ENCODE measurements around the gene PCDH1. TPM values are rescaled to one million over a fixed set of nuclear protein-coding genes. Genes with fewer than 3 reads are reported as not detected.

Gene PCDH1
- total and polyA plus RNA-seq, 2 of the 13 experiments (the other 11 are each of a cell fraction or from before 2014, with no cell fraction given) = 0.11 to 0.83 TPM

DNA sequence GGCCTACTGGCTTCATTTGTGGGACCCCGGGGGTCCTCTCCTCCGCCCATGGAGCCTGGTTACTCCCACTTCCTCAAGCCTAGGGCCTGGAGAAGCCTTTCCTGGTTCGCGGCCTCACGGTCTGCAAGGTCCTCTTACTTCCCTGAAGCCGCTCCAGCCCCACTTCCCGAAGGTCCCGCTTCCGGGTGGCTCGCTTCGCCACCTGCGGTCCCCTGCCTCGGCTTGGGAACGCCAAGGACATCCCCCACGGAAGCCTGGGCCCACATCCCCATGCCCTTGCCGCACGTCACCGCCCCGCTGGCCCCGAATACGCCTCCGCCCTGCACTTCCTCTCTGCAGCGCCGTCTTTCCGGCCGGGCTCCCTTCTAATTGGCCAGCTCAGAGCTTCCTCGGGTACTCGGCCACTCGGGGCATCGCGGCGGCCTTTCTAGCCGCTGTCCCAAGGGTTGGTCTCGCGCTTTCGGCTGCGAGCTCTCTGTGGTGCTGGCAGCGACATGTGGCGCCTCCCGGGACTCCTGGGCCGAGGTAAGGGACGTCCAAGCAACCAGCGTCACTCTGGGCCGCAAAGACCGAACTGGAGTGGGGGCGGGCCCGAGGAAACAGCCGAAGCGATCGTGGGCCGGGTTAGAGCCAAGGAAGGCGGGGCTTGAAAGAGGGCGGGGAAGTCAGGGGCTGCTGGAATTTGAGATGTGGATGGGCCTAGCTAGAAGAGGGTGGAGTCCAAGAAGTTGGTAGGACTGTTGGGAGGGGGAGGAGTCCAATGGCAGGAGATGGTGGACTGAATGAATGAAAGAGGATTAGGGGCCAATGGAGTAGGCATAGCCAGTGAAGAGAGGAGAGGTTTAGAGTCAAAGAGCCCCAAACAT, 45.5 kb upstream of the PCDH1 start, which contains the start of gene DELE1 (continued):
- no peak for TF ChIP-seq ZSCAN20 (CRISPR knock-in tag; IDR thresholded peaks at IDR 0.05; ENCODE audit: borderline replicate concordance)
- no peak for TF ChIP-seq NCOA1 (CRISPR knock-in tag; IDR thresholded peaks at IDR 0.05)
- TF ChIP-seq, protein P1, sequence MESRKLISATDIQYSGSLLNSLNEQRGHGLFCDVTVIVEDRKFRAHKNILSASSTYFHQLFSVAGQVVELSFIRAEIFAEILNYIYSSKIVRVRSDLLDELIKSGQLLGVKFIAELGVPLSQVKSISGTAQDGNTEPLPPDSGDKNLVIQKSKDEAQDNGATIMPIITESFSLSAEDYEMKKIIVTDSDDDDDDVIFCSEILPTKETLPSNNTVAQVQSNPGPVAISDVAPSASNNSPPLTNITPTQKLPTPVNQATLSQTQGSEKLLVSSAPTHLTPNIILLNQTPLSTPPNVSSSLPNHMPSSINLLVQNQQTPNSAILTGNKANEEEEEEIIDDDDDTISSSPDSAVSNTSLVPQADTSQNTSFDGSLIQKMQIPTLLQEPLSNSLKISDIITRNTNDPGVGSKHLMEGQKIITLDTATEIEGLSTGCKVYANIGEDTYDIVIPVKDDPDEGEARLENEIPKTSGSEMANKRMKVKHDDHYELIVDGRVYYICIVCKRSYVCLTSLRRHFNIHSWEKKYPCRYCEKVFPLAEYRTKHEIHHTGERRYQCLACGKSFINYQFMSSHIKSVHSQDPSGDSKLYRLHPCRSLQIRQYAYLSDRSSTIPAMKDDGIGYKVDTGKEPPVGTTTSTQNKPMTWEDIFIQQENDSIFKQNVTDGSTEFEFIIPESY (CRISPR knock-in tag; IDR thresholded peaks at IDR 0.05) = no peak
- TF ChIP-seq, protein P2, sequence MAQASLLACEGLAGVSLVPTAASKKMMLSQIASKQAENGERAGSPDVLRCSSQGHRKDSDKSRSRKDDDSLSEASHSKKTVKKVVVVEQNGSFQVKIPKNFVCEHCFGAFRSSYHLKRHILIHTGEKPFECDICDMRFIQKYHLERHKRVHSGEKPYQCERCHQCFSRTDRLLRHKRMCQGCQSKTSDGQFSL (CRISPR knock-in tag; IDR thresholded peaks at IDR 0.05) = no peak
- no peak for TF ChIP-seq NPAS2 (CRISPR knock-in tag; IDR thresholded peaks at IDR 0.05; ENCODE audit: borderline replicate concordance)
- TF ChIP-seq KDM6A (CRISPR knock-in tag; IDR thresholded peaks at IDR 0.05; ENCODE audit: low read depth) = no peak
- 0 out of 2 replicates have a peak, but pooled peaks have one; percentile 61 for TF ChIP-seq KAT7 (CRISPR knock-in tag; IDR thresholded peaks at IDR 0.05; ENCODE audit: borderline replicate concordance)
- TF ChIP-seq, protein P3, sequence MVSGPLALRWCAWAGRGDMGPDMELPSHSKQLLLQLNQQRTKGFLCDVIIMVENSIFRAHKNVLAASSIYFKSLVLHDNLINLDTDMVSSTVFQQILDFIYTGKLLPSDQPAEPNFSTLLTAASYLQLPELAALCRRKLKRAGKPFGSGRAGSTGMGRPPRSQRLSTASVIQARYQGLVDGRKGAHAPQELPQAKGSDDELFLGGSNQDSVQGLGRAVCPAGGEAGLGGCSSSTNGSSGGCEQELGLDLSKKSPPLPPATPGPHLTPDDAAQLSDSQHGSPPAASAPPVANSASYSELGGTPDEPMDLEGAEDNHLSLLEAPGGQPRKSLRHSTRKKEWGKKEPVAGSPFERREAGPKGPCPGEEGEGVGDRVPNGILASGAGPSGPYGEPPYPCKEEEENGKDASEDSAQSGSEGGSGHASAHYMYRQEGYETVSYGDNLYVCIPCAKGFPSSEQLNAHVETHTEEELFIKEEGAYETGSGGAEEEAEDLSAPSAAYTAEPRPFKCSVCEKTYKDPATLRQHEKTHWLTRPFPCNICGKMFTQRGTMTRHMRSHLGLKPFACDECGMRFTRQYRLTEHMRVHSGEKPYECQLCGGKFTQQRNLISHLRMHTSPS (CRISPR knock-in tag; IDR thresholded peaks at IDR 0.05; ENCODE audit: low read depth) = no peak; the same call in 1 of the 2 replicates
- peak; percentile 37; the same call in 1 of the 2 replicates for TF ChIP-seq ARNT2 (CRISPR knock-in tag; IDR thresholded peaks at IDR 0.05; ENCODE audit: low read depth)
- peak; percentile 75 for TF ChIP-seq HDAC1 (CRISPR knock-in tag; IDR thresholded peaks at IDR 0.05)
- TF ChIP-seq, protein P4, sequence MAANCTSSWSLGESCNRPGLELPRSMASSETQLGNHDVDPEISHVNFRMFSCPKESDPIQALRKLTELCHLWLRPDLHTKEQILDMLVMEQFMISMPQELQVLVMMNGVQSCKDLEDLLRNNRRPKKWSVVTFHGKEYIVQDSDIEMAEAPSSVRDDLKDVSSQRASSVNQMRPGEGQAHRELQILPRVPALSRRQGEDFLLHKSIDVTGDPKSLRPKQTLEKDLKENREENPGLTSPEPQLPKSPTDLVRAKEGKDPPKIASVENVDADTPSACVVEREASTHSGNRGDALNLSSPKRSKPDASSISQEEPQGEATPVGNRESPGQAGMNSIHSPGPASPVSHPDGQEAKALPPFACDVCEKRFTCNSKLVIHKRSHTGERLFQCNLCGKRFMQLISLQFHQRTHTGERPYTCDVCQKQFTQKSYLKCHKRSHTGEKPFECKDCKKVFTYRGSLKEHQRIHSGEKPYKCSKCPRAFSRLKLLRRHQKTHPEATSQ (CRISPR knock-in tag; IDR thresholded peaks at IDR 0.05; ENCODE audit: borderline replicate concordance) = peak; percentile 73; the same call in 1 of the 2 replicates
- TF ChIP-seq KAT8 (CRISPR knock-in tag; IDR thresholded peaks at IDR 0.05) = peak; percentile 97
- TF ChIP-seq, protein P5, sequence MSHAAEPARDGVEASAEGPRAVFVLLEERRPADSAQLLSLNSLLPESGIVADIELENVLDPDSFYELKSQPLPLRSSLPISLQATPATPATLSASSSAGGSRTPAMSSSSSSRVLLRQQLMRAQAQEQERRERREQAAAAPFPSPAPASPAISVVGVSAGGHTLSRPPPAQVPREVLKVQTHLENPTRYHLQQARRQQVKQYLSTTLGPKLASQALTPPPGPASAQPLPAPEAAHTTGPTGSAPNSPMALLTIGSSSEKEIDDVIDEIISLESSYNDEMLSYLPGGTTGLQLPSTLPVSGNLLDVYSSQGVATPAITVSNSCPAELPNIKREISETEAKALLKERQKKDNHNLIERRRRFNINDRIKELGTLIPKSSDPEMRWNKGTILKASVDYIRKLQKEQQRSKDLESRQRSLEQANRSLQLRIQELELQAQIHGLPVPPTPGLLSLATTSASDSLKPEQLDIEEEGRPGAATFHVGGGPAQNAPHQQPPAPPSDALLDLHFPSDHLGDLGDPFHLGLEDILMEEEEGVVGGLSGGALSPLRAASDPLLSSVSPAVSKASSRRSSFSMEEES (CRISPR knock-in tag; IDR thresholded peaks at IDR 0.05) = peak; percentile 28; the same call in 1 of the 2 replicates
- TF ChIP-seq NFATC3 (CRISPR knock-in tag; IDR thresholded peaks at IDR 0.05) = no peak
- peak; percentile 81; the same call in 1 of the 2 replicates for TF ChIP-seq ZNF235 (CRISPR knock-in tag; IDR thresholded peaks at IDR 0.05; ENCODE audit: borderline replicate concordance)
- no peak for TF ChIP-seq TEAD2 (CRISPR knock-in tag; IDR thresholded peaks at IDR 0.05)
- TF ChIP-seq ZNF552 (CRISPR knock-in tag; IDR thresholded peaks at IDR 0.05; ENCODE audit: borderline replicate concordance) = 0 out of 2 replicates have a peak, but pooled peaks have one; percentile 64
